ENCODE measurements around the gene TTLL9. TPM values are rescaled to one million over a fixed set of nuclear protein-coding genes. Genes with fewer than 3 reads are reported as not detected.
A peak's percentile ranks its signal among the peaks of the same experiment; 100 is the strongest.

The TTLL9 gene
- polyA plus RNA-seq, 3 donors: 0.21 TPM; not detected in 2

- no peak for DNase-seq
- intact Hi-C loops (cut with micrococcal nuclease): no loop called here
- Histone ChIP-seq H2AFZ (ENCODE audit: insufficient read depth, low read depth, low read length, poor library complexity, severe bottlenecking) (no peak overlapping the region), H4K20me1 (ENCODE audit: insufficient read depth, low read length) (no peaks in the 10 kb centered on the region), H3K4me2 (replicated peaks; ENCODE audit: extremely low read depth, low read length, poor library complexity, severe bottlenecking) (no peak overlapping the region), H3K79me2 (ENCODE audit: insufficient read depth, low read length) (no peaks in the 10 kb centered on the region), H3K4me3 (replicated peaks in 1 of 3; ENCODE audit: low read depth in 2 of 3, low read length in 3 of 3) (no peak overlapping the region), H3K9me3 (replicated peaks in 1 of 2; ENCODE audit: control insufficient read depth in 1 of 2, insufficient read depth in 1 of 2, low read length in 2 of 2) (no peaks in the 10 kb centered on the region), H3K27me3 (ENCODE audit: control insufficient read depth in 2 of 2, insufficient read depth in 2 of 2, low read length in 2 of 2) (peaks cover 13 to 34% of the 10 kb centered on the region in 2 donors), H3K27ac (ENCODE audit: low read depth in 1 of 2, low read length in 2 of 2) (no peak overlapping the region), H3K4me1 (ENCODE audit: control insufficient read depth in 1 of 2, insufficient read depth in 2 of 2, low read length in 2 of 2) (no peaks in the 10 kb centered on the region), H3K9ac (ENCODE audit: insufficient read depth, low read length, poor library complexity, severe bottlenecking) (no peak overlapping the region), H3K36me3 (replicated peaks in 1 of 2; ENCODE audit: control insufficient read depth in 1 of 2, insufficient read depth in 2 of 2, low read length in 2 of 2) (no peaks in the 10 kb centered on the region)
- Mint-ChIP-seq H3K4me1 (no peaks in the 10 kb centered on the region), H3K4me3 (no peak overlapping the region), H3K36me3 (no peaks in the 10 kb centered on the region), H3K27ac (no peak overlapping the region), H3K9me3 (peaks cover 0 to 4% (median 0%) of the 10 kb centered on the region in 7 donors), H3K27me3 (ENCODE audit: low read depth in 3 of 3) (peaks cover 33 to 39% (median 35%) of the 10 kb centered on the region in 3 donors)
- WGBS (ENCODE audit: insufficient coverage): 100% methylated on average over 1 of the region's 6 CpGs
- TF ChIP-seq, protein P1, sequence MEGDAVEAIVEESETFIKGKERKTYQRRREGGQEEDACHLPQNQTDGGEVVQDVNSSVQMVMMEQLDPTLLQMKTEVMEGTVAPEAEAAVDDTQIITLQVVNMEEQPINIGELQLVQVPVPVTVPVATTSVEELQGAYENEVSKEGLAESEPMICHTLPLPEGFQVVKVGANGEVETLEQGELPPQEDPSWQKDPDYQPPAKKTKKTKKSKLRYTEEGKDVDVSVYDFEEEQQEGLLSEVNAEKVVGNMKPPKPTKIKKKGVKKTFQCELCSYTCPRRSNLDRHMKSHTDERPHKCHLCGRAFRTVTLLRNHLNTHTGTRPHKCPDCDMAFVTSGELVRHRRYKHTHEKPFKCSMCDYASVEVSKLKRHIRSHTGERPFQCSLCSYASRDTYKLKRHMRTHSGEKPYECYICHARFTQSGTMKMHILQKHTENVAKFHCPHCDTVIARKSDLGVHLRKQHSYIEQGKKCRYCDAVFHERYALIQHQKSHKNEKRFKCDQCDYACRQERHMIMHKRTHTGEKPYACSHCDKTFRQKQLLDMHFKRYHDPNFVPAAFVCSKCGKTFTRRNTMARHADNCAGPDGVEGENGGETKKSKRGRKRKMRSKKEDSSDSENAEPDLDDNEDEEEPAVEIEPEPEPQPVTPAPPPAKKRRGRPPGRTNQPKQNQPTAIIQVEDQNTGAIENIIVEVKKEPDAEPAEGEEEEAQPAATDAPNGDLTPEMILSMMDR (IDR thresholded peaks at IDR 0.05): no peak
Measured at GRCh38 chr20:31990641-31991338, 120.4 kb downstream of the TTLL9 start.

DNA sequence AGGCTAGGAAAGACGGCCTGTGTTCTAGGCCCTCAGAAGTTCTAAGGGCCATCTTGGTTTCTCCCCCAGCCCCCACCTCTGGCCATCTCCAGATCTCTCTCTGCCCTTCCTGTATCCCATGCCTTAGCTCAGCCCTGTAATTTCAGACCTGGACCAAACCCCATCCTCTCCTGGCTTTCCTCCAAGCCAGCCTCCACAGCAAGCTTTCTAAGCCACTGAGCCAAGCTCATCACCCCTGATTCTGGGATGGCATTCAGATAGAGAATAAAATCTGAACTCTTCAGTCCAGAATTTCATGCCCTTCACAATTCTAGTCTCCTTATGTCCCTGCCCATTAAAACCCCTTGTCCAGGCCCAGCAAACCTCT lies 120.9 kb downstream of the TTLL9 start:
- no CpG with 5 or more reads among the region's 1 CpG for WGBS (ENCODE audit: insufficient coverage)
- H3K27ac ChIP-seq (ENCODE audit: low read depth in 1 of 2, low read length in 2 of 2): no peak overlapping the region
- DNase-seq: no peak
- H3K79me2 ChIP-seq (ENCODE audit: insufficient read depth, low read length): no peaks in the 10 kb centered on the region
- H3K36me3 ChIP-seq (replicated peaks in 1 of 2; ENCODE audit: control insufficient read depth in 1 of 2, insufficient read depth in 2 of 2, low read length in 2 of 2): no peaks in the 10 kb centered on the region
- H3K27me3 ChIP-seq (ENCODE audit: control insufficient read depth in 2 of 2, insufficient read depth in 2 of 2, low read length in 2 of 2): peaks cover 13 to 37% of the 10 kb centered on the region in 2 donors
- H2AFZ ChIP-seq (ENCODE audit: insufficient read depth, low read depth, low read length, poor library complexity, severe bottlenecking): no peak overlapping the region
- intact Hi-C loops (cut with micrococcal nuclease): no loop called here
- H3K9ac ChIP-seq (ENCODE audit: insufficient read depth, low read length, poor library complexity, severe bottlenecking): no peak overlapping the region
- TF ChIP-seq, protein P1 (IDR thresholded peaks at IDR 0.05): no peak
- no peaks in the 10 kb centered on the region for H3K9me3 ChIP-seq (replicated peaks in 1 of 2; ENCODE audit: control insufficient read depth in 1 of 2, insufficient read depth in 1 of 2, low read length in 2 of 2)
- peaks cover 37 to 44% (median 37%) of the 10 kb centered on the region in 3 donors for H3K27me3 Mint-ChIP-seq (ENCODE audit: low read depth in 3 of 3)
- H4K20me1 ChIP-seq (ENCODE audit: insufficient read depth, low read length): no peaks in the 10 kb centered on the region
- H3K4me3 ChIP-seq (replicated peaks in 1 of 3; ENCODE audit: low read depth in 2 of 3, low read length in 3 of 3): no peak overlapping the region
- peaks cover 0 to 4% (median 0%) of the 10 kb centered on the region in 7 donors for H3K9me3 Mint-ChIP-seq
- no peaks in the 10 kb centered on the region for H3K4me1 Mint-ChIP-seq
- no peaks in the 10 kb centered on the region for H3K4me1 ChIP-seq (ENCODE audit: control insufficient read depth in 1 of 2, insufficient read depth in 2 of 2, low read length in 2 of 2)
- H3K4me3 Mint-ChIP-seq: no peak overlapping the region
- no peak overlapping the region for H3K4me2 ChIP-seq (replicated peaks; ENCODE audit: extremely low read depth, low read length, poor library complexity, severe bottlenecking)
- peak overlapping the region in 1 of 7 donors; percentile 54 for H3K27ac Mint-ChIP-seq
- H3K36me3 Mint-ChIP-seq: no peaks in the 10 kb centered on the region

All from CD14-positive monocyte (primary cell).